Mesendoderm (in vitro differentiated cells): ENCODE results near the gene SDR9C7. TPM values are rescaled to one million over a fixed set of nuclear protein-coding genes. Genes with fewer than 3 reads are reported as not detected.
"Not testable (repeated sequence)": the region's sequence is repeated elsewhere in the genome, so short reads cannot be mapped to it uniquely, and the experiment has no call there.

Experiments used
- DNase-seq: peaks from one replicate; pipeline ENCODE4 v3.0.0; 2013
- H2AK5ac ChIP-seq: 2 replicates; pipeline ENCODE4 v1.6.1; 2013; ENCODE audit warnings: low read length, inconsistent platforms
- H2BK120ac ChIP-seq: 2 replicates; pipeline ENCODE4 v1.6.1; 2013; ENCODE audit warnings: low read depth, mild to moderate bottlenecking, low read length, moderate library complexity, mixed read lengths
- H2BK15ac ChIP-seq: replicated peaks from 2 replicates; pipeline ENCODE4 v1.6.1; 2013; ENCODE audit warnings: low read depth, mild to moderate bottlenecking, moderate library complexity
- H2BK5ac ChIP-seq: 2 replicates; pipeline ENCODE4 v1.6.1; 2013; ENCODE audit warnings: low read length, inconsistent platforms
- H3K18ac ChIP-seq: 2 replicates; pipeline ENCODE4 v1.6.1; 2013; ENCODE audit warnings: mild to moderate bottlenecking, low read length, mixed read lengths
- H3K23ac ChIP-seq: one replicate; pipeline ENCODE4 v1.6.1; 2013; ENCODE audit warnings: low read length
- H3K27ac ChIP-seq: 2 replicates; pipeline ENCODE4 v1.5.1; 2013; ENCODE audit warnings: low read depth, mild to moderate bottlenecking, inconsistent platforms, low read length, moderate library complexity
- H3K27me3 ChIP-seq: 2 replicates; pipeline ENCODE4 v1.6.1; 2013; ENCODE audit warnings: low read length, control low read depth, mild to moderate bottlenecking, inconsistent platforms; ENCODE audit not compliant: insufficient read depth, poor library complexity
- H3K36me3 ChIP-seq: 2 replicates; pipeline ENCODE4 v1.6.1; 2013; ENCODE audit warnings: low read length, inconsistent platforms; ENCODE audit not compliant: control insufficient read depth, insufficient read depth
- H3K4ac ChIP-seq: one replicate; pipeline ENCODE4 v1.6.1; 2013; ENCODE audit warnings: low read depth, mild to moderate bottlenecking, low read length, moderate library complexity
- H3K4me1 ChIP-seq: 2 replicates; pipeline ENCODE4 v1.6.1; 2013; ENCODE audit warnings: low read depth, low read length, inconsistent platforms; ENCODE audit not compliant: control insufficient read depth
- H3K4me2 ChIP-seq: 2 replicates; pipeline ENCODE4 v1.6.1; 2013; ENCODE audit warnings: low read length
- H3K4me3 ChIP-seq: 2 replicates; pipeline ENCODE4 v1.5.1; 2013; ENCODE audit warnings: mild to moderate bottlenecking, low read length
- H3K56ac ChIP-seq: one replicate; pipeline ENCODE4 v1.6.1; 2013; ENCODE audit warnings: low read length
- H3K79me1 ChIP-seq: 2 replicates; pipeline ENCODE4 v1.6.1; 2013; ENCODE audit warnings: low read length, inconsistent platforms
- H3K79me2 ChIP-seq: 2 replicates; pipeline ENCODE4 v1.6.1; 2013; ENCODE audit warnings: mild to moderate bottlenecking, low read length; ENCODE audit not compliant: control insufficient read depth, insufficient read depth
- H3K9ac ChIP-seq: 2 replicates; pipeline ENCODE4 v1.6.1; 2013; ENCODE audit warnings: low read length, inconsistent platforms
- H4K5ac ChIP-seq: one replicate; pipeline ENCODE4 v1.6.1; 2013; ENCODE audit warnings: low read length
- H4K8ac ChIP-seq: one replicate; pipeline ENCODE4 v1.6.1; 2013; ENCODE audit warnings: low read depth, mild to moderate bottlenecking, control low read depth, low read length, moderate library complexity
- WGBS: extraction: QIAGEN DNeasy Blood & Tissue Kit; methylation state at CpG from one replicate; pipeline ENCODE4 v1.1.7; 2013; ENCODE audit warnings: low lambda C conversion rate, missing lambda C conversion rate; ENCODE audit not compliant: insufficient coverage; ENCODE audit errors: extremely low coverage; 5-methylcytosine and 5-hydroxymethylcytosine counted together
- polyA plus RNA-seq, 2 experiments: library from polyadenylated mRNA; stranded (reverse); fragments of 200-250 nt; gene quantifications; one replicate each; pipeline ENCODE4 v1.2.3, GENCODE V29; 2013

Gene SDR9C7
- not detected for polyA plus RNA-seq (2013, experiment 1 of 2)
- polyA plus RNA-seq (2013, experiment 2 of 2), result not detected

- Histone ChIP-seq H2BK120ac (no peak within 1 kb of the TSS), H3K4me1 (peaks cover 4% of the 10 kb centered on the region), H3K4ac (no peak within 1 kb of the TSS), H2AK5ac (no peak within 1 kb of the TSS), H3K27me3 (no peaks in the 10 kb centered on the region), H3K4me2 (no peak within 1 kb of the TSS), H2BK5ac (no peak within 1 kb of the TSS), H4K8ac (no peak within 1 kb of the TSS), H3K23ac (no peak within 1 kb of the TSS), H3K56ac (no peak within 1 kb of the TSS), H3K79me1 (no peaks in the 10 kb centered on the region), H3K9ac (no peak within 1 kb of the TSS), H3K4me3 (no peak within 1 kb of the TSS), H3K27ac (no peak within 1 kb of the TSS), H4K5ac (no peak within 1 kb of the TSS), H3K79me2 (no peaks in the 10 kb centered on the region), H3K18ac (no peak within 1 kb of the TSS), H3K36me3 (no peaks in the 10 kb centered on the region), H2BK15ac (no peak within 1 kb of the TSS)
- no peak for DNase-seq
- WGBS, result no CpG with 5 or more reads among the region's 15 CpGs
Measured at GRCh38 chr12:56933826-56934625, at the start of gene SDR9C7. SDR9C7 (minus strand) TSS chr12:56934408; CDS start chr12:56934261, 147 bp downstream.

GRCh38 chr12:56983386-56983785, 49.2 kb upstream of the SDR9C7 start:
- H2BK120ac ChIP-seq, result no peak overlapping the region
- no CpG with 5 or more reads among the region's 4 CpGs for WGBS
- no peak overlapping the region for H4K8ac ChIP-seq
- H3K27ac ChIP-seq, result no peak overlapping the region
- no peaks in the 10 kb centered on the region for H3K79me1 ChIP-seq
- no peak overlapping the region for H2BK15ac ChIP-seq
- no peak overlapping the region for H3K4ac ChIP-seq
- H4K5ac ChIP-seq, result no peak overlapping the region
- no peak overlapping the region for H3K9ac ChIP-seq
- no peaks in the 10 kb centered on the region for H3K36me3 ChIP-seq
- peaks cover 8% of the 10 kb centered on the region for H3K4me1 ChIP-seq
- no peak overlapping the region for H3K18ac ChIP-seq
- H3K4me3 ChIP-seq, result no peak overlapping the region
- H2AK5ac ChIP-seq, result no peak overlapping the region
- H3K56ac ChIP-seq, result no peak overlapping the region
- no peak for DNase-seq
- H3K79me2 ChIP-seq, result no peaks in the 10 kb centered on the region
- H3K27me3 ChIP-seq, result no peaks in the 10 kb centered on the region
- H3K4me2 ChIP-seq, result no peak overlapping the region
- H2BK5ac ChIP-seq, result no peak overlapping the region
- no peak overlapping the region for H3K23ac ChIP-seq

GRCh38 chr12:56982578-56983236, 48.5 kb upstream of the SDR9C7 start:
- not testable (repeated sequence) for H3K79me1 ChIP-seq, H2BK120ac ChIP-seq, H3K79me2 ChIP-seq, H4K8ac ChIP-seq, H4K5ac ChIP-seq, H3K4me3 ChIP-seq, H3K4ac ChIP-seq, H3K18ac ChIP-seq, H3K27me3 ChIP-seq, H2AK5ac ChIP-seq, H3K56ac ChIP-seq, H3K36me3 ChIP-seq, H3K4me1 ChIP-seq, H3K23ac ChIP-seq, DNase-seq, H3K9ac ChIP-seq, H3K4me2 ChIP-seq, H2BK15ac ChIP-seq, H3K27ac ChIP-seq, H2BK5ac ChIP-seq
- no CpG with 5 or more reads among the region's 3 CpGs for WGBS

- no peak overlapping the region for H3K9ac ChIP-seq
- no peak overlapping the region for H3K18ac ChIP-seq
- H3K4me3 ChIP-seq, result no peak overlapping the region
- no peak overlapping the region for H2BK120ac ChIP-seq
- H2BK5ac ChIP-seq, result no peak overlapping the region
- H3K4me2 ChIP-seq, result no peak overlapping the region
- H3K79me1 ChIP-seq, result no peaks in the 10 kb centered on the region
- H3K4ac ChIP-seq, result no peak overlapping the region
- no peak overlapping the region for H4K8ac ChIP-seq
- no peaks in the 10 kb centered on the region for H3K4me1 ChIP-seq
- H3K23ac ChIP-seq, result no peak overlapping the region
- H3K79me2 ChIP-seq, result no peaks in the 10 kb centered on the region
- no peak overlapping the region for H3K56ac ChIP-seq
- no peak overlapping the region for H4K5ac ChIP-seq
- no peaks in the 10 kb centered on the region for H3K36me3 ChIP-seq
- no peak for DNase-seq
- no peak overlapping the region for H3K27ac ChIP-seq
- no peaks in the 10 kb centered on the region for H3K27me3 ChIP-seq
- H2AK5ac ChIP-seq, result no peak overlapping the region
- WGBS, result no CpG with 5 or more reads among the region's 4 CpGs
- no peak overlapping the region for H2BK15ac ChIP-seq
Measured at GRCh38 chr12:56980941-56981530, 46.8 kb upstream of the SDR9C7 start.

GRCh38 chr12:56980268-56980667, 46.1 kb upstream of the SDR9C7 start:
- Histone ChIP-seq H3K4me3 (no peak overlapping the region), H3K56ac (no peak overlapping the region), H3K79me2 (no peaks in the 10 kb centered on the region), H3K4me2 (no peak overlapping the region), H3K9ac (no peak overlapping the region), H3K27ac (no peak overlapping the region), H3K27me3 (no peaks in the 10 kb centered on the region), H2BK15ac (no peak overlapping the region), H3K23ac (no peak overlapping the region), H3K18ac (no peak overlapping the region), H3K36me3 (no peaks in the 10 kb centered on the region), H3K79me1 (no peaks in the 10 kb centered on the region), H3K4me1 (no peaks in the 10 kb centered on the region), H2BK120ac (no peak overlapping the region), H3K4ac (no peak overlapping the region), H4K5ac (no peak overlapping the region), H4K8ac (no peak overlapping the region), H2AK5ac (no peak overlapping the region), H2BK5ac (no peak overlapping the region)
- WGBS, result no CpG with 5 or more reads among the region's 6 CpGs
- no peak for DNase-seq
